Heart left ventricle (tissue), 16 donors: ENCODE results near the gene RALGPS1. TPM values are rescaled to one million over a fixed set of nuclear protein-coding genes. Genes with fewer than 3 reads are reported as not detected.

Experiments used
- ATAC-seq, 4 donors: fragments of 200-7000 bp; cut with Tn5 transposase; one replicate each; pipeline ENCODE4 v1.9.1; 2020 to 2022; ENCODE audit warnings: moderate library complexity in 4 of 4, mild to moderate bottlenecking in 3 of 4, moderate number of reproducible peaks in 1 of 4
- DNase-seq, 5 donors: peaks; one replicate each; pipeline ENCODE4 v3.0.0-alpha.2; 2020
- H3K27ac ChIP-seq, 12 donors: fragments of 200-600 bp; sonication (generic) in 4 of 12; one replicate each; pipeline versions ENCODE4 v1.5.0 to v1.8.0; 2016 to 2022; ENCODE audit warnings: mild to moderate bottlenecking in 2 of 12
- H3K27me3 ChIP-seq, 9 donors: fragments of 200-600 bp; sonication (generic) in 2 of 9; one replicate each; pipeline versions ENCODE4 v1.5.1 to v1.8.0; 2016 to 2022; ENCODE audit warnings: mild to moderate bottlenecking in 3 of 9
- H3K36me3 ChIP-seq, 9 donors: fragments of 200-600 bp; sonication (generic) in 2 of 9; one replicate each; pipeline versions ENCODE4 v1.5.0 to v1.8.0; 2018 to 2022; ENCODE audit warnings: mild to moderate bottlenecking in 2 of 9
- H3K4me1 ChIP-seq, 12 donors: fragments of 200-600 bp; sonication (generic) in 4 of 12; one replicate each; pipeline versions ENCODE4 v1.5.0 to v1.8.0; 2016 to 2022; ENCODE audit warnings: mild to moderate bottlenecking in 3 of 12
- H3K4me3 ChIP-seq, 12 donors: fragments of 200-600 bp; sonication (generic) in 4 of 12; one replicate each; pipeline versions ENCODE4 v1.5.0 to v1.8.0; 2017 to 2022; ENCODE audit warnings: mild to moderate bottlenecking in 9 of 12, moderate library complexity in 4 of 12
- H3K9me3 ChIP-seq, 12 donors: fragments of 200-600 bp; sonication (generic) in 4 of 12; one replicate each; pipeline versions ENCODE4 v1.5.0 to v1.8.0; 2016 to 2022; ENCODE audit warnings: mild to moderate bottlenecking in 1 of 12
- CTCF ChIP-seq, 12 donors: fragments of 200-600 bp; sonication (generic) in 4 of 12; IDR thresholded peaks; one replicate each; pipeline versions ENCODE4 v1.5.0 to v1.8.0; 2018 to 2022; ENCODE audit warnings: antibody characterized with exemption in 12 of 12, mild to moderate bottlenecking in 5 of 12
- POLR2A ChIP-seq, 2 donors: fragments of 450-650 bp; IDR thresholded peaks; one replicate each; pipeline ENCODE4 v1.6.1; 2017; ENCODE audit warnings: antibody characterized with exemption in 2 of 2, mild to moderate bottlenecking in 2 of 2, moderate library complexity in 2 of 2
- WGBS, 4 donors: extraction: QIAGEN DNeasy Blood & Tissue Kit in 2 of 4; methylation state at CpG; one replicate each; pipeline versions ENCODE4 v1.1.5 to v1.1.7; 2013 to 2018; 5-methylcytosine and 5-hydroxymethylcytosine counted together
- intact Hi-C, 10 donors: fragments of 100-400 bp; cut with DNase I; formaldehyde crosslinking; loops; one replicate each; pipeline versions ENCODE4 v1.11.1 to v1.14.2; 2022
- polyA plus RNA-seq, 2 donors: library from polyadenylated mRNA; stranded (reverse); fragments of 200-250 nt; gene quantifications; one replicate each; pipeline ENCODE4 v1.2.3, GENCODE V29; 2013
- total RNA-seq, 9 donors: library from RNA; depleted of rRNA in 2 of 9; stranded (reverse); fragments of >200 nt in 2 of 9; fragmentation: NEBNext Ultra II Directional in 3 of 9; extraction: Animal tissue kit (Norgen Biotek cat#: 25700) in 3 of 9; gene quantifications; one replicate each; pipeline versions ENCODE4 v1.1.0 to v1.2.4, GENCODE V29; 2016 to 2023
- donor health status: ischemic (EF 13 %, LVEDD 7.1; RV severe dilation, severe dysfunction).
- donor health status: healthy with polysubstance abuse.
- donor health status: DM: no; HTN: yes; CAD: no.
- donor health status: DM: no; HTN: no; CAD: no.
- donor health status: ischemic (EF 25% LVEDD 6.9; RV normal size, moderate dysfunction).
- donor health status: ischemic (EF 25% LVEDD 5.7; RV mildly dilated, moderate dysfunction).
- donor health status: healthy.
- donor health status: DM: yes; HTN: yes; CAD: no.
- donor health status: ischemic (EF 35%, LVEDD 5.7; RV mildly dilated, moderate dysfunction).
- donor health status: nonischemic (EF 11% LVEDD 7.7; RV severe dilation, severe dysfunction).
- donor health status: DM: yes; HTN: yes; CAD: no.
- donor health status: PGD.
- donor health status: ischemic (EF 29% LVEDD 5.4; RV normal size, mild dysfunction).
- donor health status: nonischemic (EF 23%, LVEDD 6.1; RV moderate dilation, normal function).

Gene RALGPS1
- total and polyA plus RNA-seq, 11 donors: 8.0 to 21.8 (median 14.4) TPM

- DNase-seq: peak in 1 of 5 donors; percentile 17
- 91 to 100% (median 97%) methylated on average over 4 of the region's 4 CpGs for WGBS, 4 donors
- intact Hi-C loops: loop anchor here in 1 of 10 donors (5.0 kb wide), 1 partner anchor 50 kb away; no protein-coding TSS in a partner anchor
Measured at GRCh38 chr9:127132375-127132774, 217.8 kb downstream of the RALGPS1 start.

GRCh38 chr9:127132921-127133647 lies 218.5 kb downstream of the RALGPS1 start:
- peak overlapping the region; percentile 80 to 96 (median 86) for H3K27ac ChIP-seq
- no peak overlapping the region for H3K4me3 ChIP-seq
- TF ChIP-seq CTCF (IDR thresholded peaks at IDR 0.05): no peak
- no peak for TF ChIP-seq POLR2A (IDR thresholded peaks at IDR 0.05)
- ATAC-seq: peak in 3 of 4 donors; percentile 8 to 14 (median 12)
- intact Hi-C loops: loop anchor here in 1 of 10 donors (5.0 kb wide), 1 partner anchor 49 kb away; no protein-coding TSS in a partner anchor
- no peaks in the 10 kb centered on the region for H3K9me3 ChIP-seq
- DNase-seq: peak in 1 of 5 donors; percentile 28
- H3K36me3 ChIP-seq: no peaks in the 10 kb centered on the region
- peaks cover 0 to 91% (median 58%) of the 10 kb centered on the region in 12 donors for H3K4me1 ChIP-seq
- H3K27me3 ChIP-seq: no peaks in the 10 kb centered on the region
- WGBS, 4 donors: 65 to 72% (median 68%) methylated on average over 13 to 15 of the region's 15 CpGs

More at GRCh38 chr9:127132375-127132774, 217.8 kb downstream of the RALGPS1 start:
- ATAC-seq: no peak
- Histone ChIP-seq H3K27ac (peak overlapping the region in 11 of 12 donors; percentile 74 to 96 (median 89)), H3K4me3 (no peak overlapping the region), H3K4me1 (peaks cover 0 to 87% (median 59%) of the 10 kb centered on the region in 12 donors), H3K36me3 (no peaks in the 10 kb centered on the region), H3K9me3 (no peaks in the 10 kb centered on the region), H3K27me3 (no peaks in the 10 kb centered on the region)
- TF ChIP-seq POLR2A (IDR thresholded peaks at IDR 0.05): no peak
- no peak for TF ChIP-seq CTCF (IDR thresholded peaks at IDR 0.05)

GRCh38 chr9:127133739-127134167 lies 219.2 kb downstream of the RALGPS1 start:
- no peaks in the 10 kb centered on the region for H3K36me3 ChIP-seq
- H3K4me1 ChIP-seq: peaks cover 0 to 85% (median 54%) of the 10 kb centered on the region in 12 donors
- ATAC-seq (peak; percentile 48 to 74 (median 57)), DNase-seq (peak; percentile 73 to 78 (median 76))
- TF ChIP-seq CTCF (IDR thresholded peaks at IDR 0.05) (no peak), POLR2A (IDR thresholded peaks at IDR 0.05) (peak in 1 of 2 donors; percentile 24)
- H3K4me3 ChIP-seq: no peak overlapping the region
- H3K27me3 ChIP-seq: no peaks in the 10 kb centered on the region
- peak overlapping the region; percentile 80 to 96 (median 86) for H3K27ac ChIP-seq
- H3K9me3 ChIP-seq: no peaks in the 10 kb centered on the region
- 28 to 41% (median 33%) methylated on average over 12 to 13 of the region's 13 CpGs for WGBS, 4 donors
- intact Hi-C loops: loop anchor here in 1 of 10 donors (5.0 kb wide), 1 partner anchor 49 kb away; no protein-coding TSS in a partner anchor

- intact Hi-C loops: loop anchor here in 1 of 10 donors (5.0 kb wide), 1 partner anchor 62 kb away; no protein-coding TSS in a partner anchor
- DNase-seq (peak in 1 of 5 donors; percentile 14), ATAC-seq (no peak)
- Histone ChIP-seq H3K27ac (peak overlapping the region in 6 of 12 donors; percentile 84 to 96 (median 92)), H3K4me1 (peaks cover 0 to 71% (median 41%) of the 10 kb centered on the region in 12 donors), H3K36me3 (no peaks in the 10 kb centered on the region), H3K9me3 (no peaks in the 10 kb centered on the region), H3K27me3 (no peaks in the 10 kb centered on the region), H3K4me3 (no peak overlapping the region)
- 89 to 96% (median 91%) methylated on average over 3 to 4 of the region's 4 CpGs for WGBS, 4 donors
- TF ChIP-seq CTCF (IDR thresholded peaks at IDR 0.05): no peak
- TF ChIP-seq POLR2A (IDR thresholded peaks at IDR 0.05): no peak
Measured at GRCh38 chr9:127135056-127135745, 220.6 kb downstream of the RALGPS1 start.
